ENCODE results near the gene PBLD.
"Not testable (repeated sequence)": the region's sequence is repeated elsewhere in the genome, so short reads cannot be mapped to it uniquely, and the experiment has no call there.

PBLD gene

GRCh38 chr10:68277814-68278213 lies 54.9 kb downstream of the PBLD start:
- DNase-seq = not testable (repeated sequence)

GRCh38 chr10:68276224-68276623 lies 56.5 kb downstream of the PBLD start:
- DNase-seq = no peak

- DNase-seq = no peak
Measured at GRCh38 chr10:68275600-68276126, 57.1 kb downstream of the PBLD start.

- no peak for DNase-seq
Measured at GRCh38 chr10:68272833-68273232, 59.9 kb downstream of the PBLD start.

- no peak for DNase-seq
Measured at GRCh38 chr10:68271196-68271882, 61.4 kb downstream of the PBLD start.

- no peak for DNase-seq
Measured at GRCh38 chr10:68269562-68270290, 63.0 kb downstream of the PBLD start.

- no peak for DNase-seq
Measured at GRCh38 chr10:68261132-68261856, 71.4 kb downstream of the PBLD start.

- no peak for DNase-seq
Measured at GRCh38 chr10:68253346-68253745, 79.4 kb downstream of the PBLD start.

- DNase-seq = no peak
Measured at GRCh38 chr10:68251625-68252495, 80.9 kb downstream of the PBLD start.

GRCh38 chr10:68251151-68251550 lies 81.6 kb downstream of the PBLD start:
- no peak for DNase-seq

GRCh38 chr10:68249297-68249696 lies 83.4 kb downstream of the PBLD start:
- DNase-seq = no peak

- DNase-seq = no peak
Measured at GRCh38 chr10:68247931-68248330, 84.8 kb downstream of the PBLD start.

- DNase-seq = not testable (repeated sequence)
Measured at GRCh38 chr10:68246397-68246796, 86.3 kb downstream of the PBLD start.

- no peak for DNase-seq
Measured at GRCh38 chr10:68242051-68242450, 90.7 kb downstream of the PBLD start.

GRCh38 chr10:68239596-68240150 lies 93.1 kb downstream of the PBLD start:
- no peak for DNase-seq

- no peak for DNase-seq
Measured at GRCh38 chr10:68239069-68239468, 93.7 kb downstream of the PBLD start.

- no peak for DNase-seq
Measured at GRCh38 chr10:68238371-68238770, 94.4 kb downstream of the PBLD start.

GRCh38 chr10:68237173-68237572 lies 95.6 kb downstream of the PBLD start:
- DNase-seq = no peak

GRCh38 chr10:68235581-68235980 lies 97.1 kb downstream of the PBLD start:
- DNase-seq = no peak

GRCh38 chr10:68235111-68235510 lies 97.6 kb downstream of the PBLD start:
- no peak for DNase-seq

- DNase-seq = no peak
Measured at GRCh38 chr10:68233046-68233445, 99.7 kb downstream of the PBLD start.

Measured in SHP77 (cell line).